GM10248 (cell line): ENCODE measurements around the gene PHF5A.
"Not testable (repeated sequence)": the region's sequence is repeated elsewhere in the genome, so short reads cannot be mapped to it uniquely, and the experiment has no call there.

Experiments
- CTCF ChIA-PET: fragments of 300-600 bp; sonication (Branson Sonifier 250); formaldehyde crosslinking; extraction: SDS; loops from one replicate; lab custom pipeline; 2021; ENCODE audit warnings: antibody characterized with exemption; lab: Yijun Ruan, JAX
- POLR2A ChIA-PET: fragments of 350-650 bp; sonication (Branson Sonifier 250); formaldehyde crosslinking; extraction: SDS; loops from one replicate; lab custom pipeline; 2020; ENCODE audit warnings: antibody characterized with exemption; lab: Yijun Ruan, JAX
- DNase-seq: peaks from one replicate; pipeline ENCODE4 v3.0.0; 2012; ENCODE audit errors: extremely low spot score
- CTCF ChIP-seq: IDR thresholded peaks from 2 replicates; pipeline ENCODE4 v1.5.1; 2012; ENCODE audit warnings: mild to moderate bottlenecking, low read depth; ENCODE audit errors: extremely low read depth, missing control alignments, control extremely low read depth

The PHF5A gene

DNA sequence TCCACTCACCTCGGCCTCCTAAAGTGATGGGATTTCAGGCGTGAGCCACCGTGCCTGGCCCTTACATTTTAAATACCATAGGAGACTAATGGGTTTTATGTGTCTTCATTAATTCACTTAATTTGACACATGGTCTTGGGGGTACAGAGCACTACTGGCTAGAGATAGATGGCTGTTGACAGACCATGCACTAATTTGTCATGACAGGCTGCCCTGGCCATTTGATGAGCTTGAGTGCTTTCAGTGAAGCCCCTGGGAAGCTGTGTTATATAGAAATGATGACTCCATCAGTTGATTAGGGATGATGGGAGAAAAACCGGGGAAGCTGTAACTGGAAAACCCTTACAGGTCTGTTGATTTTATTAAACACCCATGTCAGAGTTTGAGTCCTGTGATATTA, 6.6 kb downstream of the PHF5A start:
- no peak for DNase-seq
- no peak for TF ChIP-seq CTCF
- CTCF ChIA-PET, result interaction anchor here (1.5 to 4.3 kb wide), 3 partner anchors 11 to 58 kb away, joined by 4 to 14 read pairs (median 5); no protein-coding TSS in a partner anchor
- POLR2A ChIA-PET, result interaction anchor here (0.6 kb wide), 1 partner anchor 17 kb away, joined by 6 read pairs; no protein-coding TSS in a partner anchor

DNA sequence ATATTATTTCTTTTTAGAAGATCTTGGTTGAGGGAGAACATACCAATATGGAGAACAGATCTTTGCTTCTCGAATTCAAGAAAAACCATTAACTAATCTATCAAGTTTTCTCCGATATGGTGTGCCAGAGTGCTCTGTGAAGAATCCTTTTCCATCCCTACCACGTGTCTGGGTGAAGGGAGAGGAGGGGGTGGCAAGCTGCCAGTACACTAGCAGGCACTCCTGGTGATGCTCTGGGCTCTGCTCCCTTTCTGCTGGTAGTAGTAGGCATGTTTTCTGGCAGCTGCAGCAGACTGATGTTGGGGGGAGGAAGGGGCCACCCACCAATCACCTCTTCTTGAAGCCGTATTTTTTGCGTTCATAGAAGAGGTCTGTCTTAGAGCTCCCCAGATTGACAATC, 8.4 kb downstream of the PHF5A start:
- not testable (repeated sequence) for DNase-seq
- POLR2A ChIA-PET, result interaction anchor here (1.0 kb wide), 1 partner anchor 8 kb away, joined by 3 read pairs; the partner anchor contains the start of gene PHF5A
- CTCF ChIA-PET, result interaction anchor here (4.3 kb wide), 1 partner anchor 56 kb away, joined by 14 read pairs; no protein-coding TSS in a partner anchor

DNA sequence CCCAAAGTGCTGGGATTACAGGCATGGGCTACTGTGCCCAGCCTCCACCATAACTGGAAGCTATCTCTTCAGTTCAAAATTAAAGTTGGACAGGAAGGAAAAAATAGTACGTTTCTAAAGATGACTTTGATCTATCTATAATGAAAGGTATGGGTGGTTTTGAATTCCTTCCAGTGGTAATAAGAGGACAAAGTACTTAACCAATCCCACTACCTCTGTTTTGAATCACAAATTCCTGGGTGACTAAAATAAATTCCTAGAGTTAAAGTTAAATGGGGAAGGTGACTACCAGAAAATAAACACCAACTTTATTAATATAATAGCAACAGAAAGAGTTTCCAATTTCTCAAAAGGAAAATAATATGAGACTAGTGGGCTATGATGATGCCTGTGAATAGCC, 9.1 kb downstream of the PHF5A start:
- CTCF ChIA-PET, result interaction anchor here (0.9 to 4.3 kb wide), 4 partner anchors 11 to 58 kb away, joined by 3 to 14 read pairs (median 3); no protein-coding TSS in a partner anchor
- POLR2A ChIA-PET, result no interaction called here
- no peak for DNase-seq
- TF ChIP-seq CTCF, result no peak

GRCh38 chr22:41458161-41458728, 10.2 kb downstream of the PHF5A start:
- CTCF ChIA-PET, result interaction anchor here (0.8 to 1.3 kb wide), 3 partner anchors 10 to 60 kb away, joined by 3 read pairs; no protein-coding TSS in a partner anchor
- no peak for TF ChIP-seq CTCF
- no peak for DNase-seq
- POLR2A ChIA-PET, result interaction anchor here (1.4 to 2.1 kb wide), 2 partner anchors 10 kb away, joined by 5 to 9 read pairs; partner anchors contain the start of genes ACO2 and PHF5A

- CTCF ChIA-PET, result interaction anchor here (0.9 to 1.4 kb wide), 6 partner anchors 10 to 79 kb away, joined by 3 to 6 read pairs (median 3); partner anchors contain the start of genes ACO2 and PHF5A
- POLR2A ChIA-PET, result interaction anchor here (0.6 to 1.7 kb wide), 5 partner anchors 9 to 67 kb away, joined by 3 to 11 read pairs (median 5); partner anchors contain the start of genes ACO2, PHF5A and TEF
- peak; percentile 90 for DNase-seq
- TF ChIP-seq CTCF, result no peak
Measured at GRCh38 chr22:41448189-41448808, 20.2 kb downstream of the PHF5A start.

DNA sequence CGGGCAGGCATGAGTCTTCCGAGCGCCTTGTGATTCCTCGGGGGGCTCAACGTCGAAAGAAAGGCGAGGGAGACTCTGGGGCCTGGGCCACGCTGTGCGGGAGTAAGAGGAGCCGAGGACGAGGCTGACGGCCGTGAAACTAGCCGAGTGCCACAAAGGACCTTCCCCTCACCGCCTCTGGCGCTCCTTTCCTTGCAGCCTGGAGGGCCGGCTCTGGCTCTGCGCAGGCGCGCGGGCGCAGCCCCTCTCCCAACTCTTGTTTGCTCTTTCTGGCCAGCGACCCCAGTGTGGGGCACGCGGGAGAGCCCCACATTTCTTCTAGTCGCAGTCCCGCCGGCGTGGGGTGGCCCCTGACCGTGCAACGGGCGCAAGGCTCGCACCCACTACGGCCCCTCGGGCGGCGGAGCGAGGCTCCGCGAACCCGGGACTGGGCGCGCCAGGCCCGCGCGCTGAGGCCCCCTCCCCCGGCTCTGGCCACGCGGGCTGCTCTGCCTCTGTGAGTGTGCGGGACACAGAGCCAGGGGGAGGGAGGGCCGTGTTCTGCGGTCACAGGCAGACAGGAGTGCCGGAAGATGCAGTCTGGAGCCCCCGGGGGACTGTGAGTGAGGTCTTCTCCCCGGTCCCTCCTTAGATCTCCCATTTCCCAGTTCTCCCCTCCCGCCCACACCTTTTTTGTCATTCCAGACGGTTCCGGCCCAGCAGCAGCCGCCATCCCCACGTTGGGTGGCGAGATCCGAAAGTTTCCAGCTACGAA, 20.9 kb downstream of the PHF5A start:
- CTCF ChIA-PET, result interaction anchor here (0.9 to 1.4 kb wide), 6 partner anchors 11 to 44 kb away, joined by 3 to 5 read pairs (median 3); partner anchors contain the start of genes ACO2 and PHF5A
- peak; percentile 54 for DNase-seq
- TF ChIP-seq CTCF, result no peak
- POLR2A ChIA-PET, result interaction anchor here (0.6 to 2.6 kb wide), 14 partner anchors 9 to 159 kb away, joined by 3 to 42 read pairs (median 6); partner anchors contain the start of genes ACO2, PHF5A, PMM1 and TEF
